Measurements from ENCODE around the gene DHRSX.

DNA sequence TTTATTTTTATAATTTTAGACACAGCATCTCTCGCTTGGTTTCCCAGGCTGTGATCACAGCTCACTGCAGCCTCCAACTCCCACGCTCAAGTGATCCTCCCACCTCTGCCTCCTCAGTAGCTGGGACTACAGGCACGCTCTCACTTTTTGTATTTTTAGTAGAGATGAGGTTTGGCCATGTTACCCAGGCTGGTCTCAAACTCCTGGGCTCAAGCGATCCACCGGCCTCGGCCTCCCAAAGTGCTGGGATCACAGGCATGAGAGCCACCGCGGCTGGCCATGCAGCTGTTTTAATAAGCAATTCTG lies 39.1 kb downstream of the DHRSX start:
- TF ChIP-seq, protein P1, sequence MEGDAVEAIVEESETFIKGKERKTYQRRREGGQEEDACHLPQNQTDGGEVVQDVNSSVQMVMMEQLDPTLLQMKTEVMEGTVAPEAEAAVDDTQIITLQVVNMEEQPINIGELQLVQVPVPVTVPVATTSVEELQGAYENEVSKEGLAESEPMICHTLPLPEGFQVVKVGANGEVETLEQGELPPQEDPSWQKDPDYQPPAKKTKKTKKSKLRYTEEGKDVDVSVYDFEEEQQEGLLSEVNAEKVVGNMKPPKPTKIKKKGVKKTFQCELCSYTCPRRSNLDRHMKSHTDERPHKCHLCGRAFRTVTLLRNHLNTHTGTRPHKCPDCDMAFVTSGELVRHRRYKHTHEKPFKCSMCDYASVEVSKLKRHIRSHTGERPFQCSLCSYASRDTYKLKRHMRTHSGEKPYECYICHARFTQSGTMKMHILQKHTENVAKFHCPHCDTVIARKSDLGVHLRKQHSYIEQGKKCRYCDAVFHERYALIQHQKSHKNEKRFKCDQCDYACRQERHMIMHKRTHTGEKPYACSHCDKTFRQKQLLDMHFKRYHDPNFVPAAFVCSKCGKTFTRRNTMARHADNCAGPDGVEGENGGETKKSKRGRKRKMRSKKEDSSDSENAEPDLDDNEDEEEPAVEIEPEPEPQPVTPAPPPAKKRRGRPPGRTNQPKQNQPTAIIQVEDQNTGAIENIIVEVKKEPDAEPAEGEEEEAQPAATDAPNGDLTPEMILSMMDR (IDR thresholded peaks at IDR 0.05) = no peak
- no peak for TF ChIP-seq POLR2AphosphoS5 (IDR thresholded peaks at IDR 0.05)

Data from prostate gland (tissue), 2 donors.